Left lobe of liver (tissue), 1 donor: Measurements from ENCODE around the gene CTSO. TPM values are rescaled to one million over a fixed set of nuclear protein-coding genes. Genes with fewer than 3 reads are reported as not detected.

Experiments
- total RNA-seq: library from RNA; stranded (reverse); gene quantifications from one replicate; pipeline ENCODE4 v1.2.1, GENCODE V29; 2021
- donor health status: DM: no; HTN: yes; CAD: no.

The CTSO gene
- total RNA-seq, 1 donor from 2014 or later: 38.8 TPM

Other genes with a start within 250 kb of the CTSO start
- gene GUCY1B1, start 194.8 kb downstream of the CTSO start, total RNA-seq: 2.1 TPM
- gene ASIC5, start 87.6 kb downstream of the CTSO start, total RNA-seq: not detected
- gene TDO2, start 50.2 kb downstream of the CTSO start, total RNA-seq: 520 TPM